ENCODE data around the gene CAP1.

GRCh38 chr1:40102038-40102437 lies 61.5 kb downstream of the CAP1 start:
- TF ChIP-seq POLR2AphosphoS5 (IDR thresholded peaks at IDR 0.05; ENCODE audit: low read depth, low read length) (no peak), CTCF (CRISPR knock-in tag; IDR thresholded peaks at IDR 0.05) (no peak), BCLAF1 (IDR thresholded peaks at IDR 0.05) (no peak), DMTF1 (CRISPR knock-in tag; IDR thresholded peaks at IDR 0.05) (no peak)
